ENCODE results near the gene FRAT1. TPM values are rescaled to one million over a fixed set of nuclear protein-coding genes. Genes with fewer than 3 reads are reported as not detected.

The FRAT1 gene
- total and polyA plus RNA-seq, 2 of the 13 experiments (the other 11 are each of a cell fraction or from before 2014, with no cell fraction given) = 1.7 to 2.3 TPM

DNA sequence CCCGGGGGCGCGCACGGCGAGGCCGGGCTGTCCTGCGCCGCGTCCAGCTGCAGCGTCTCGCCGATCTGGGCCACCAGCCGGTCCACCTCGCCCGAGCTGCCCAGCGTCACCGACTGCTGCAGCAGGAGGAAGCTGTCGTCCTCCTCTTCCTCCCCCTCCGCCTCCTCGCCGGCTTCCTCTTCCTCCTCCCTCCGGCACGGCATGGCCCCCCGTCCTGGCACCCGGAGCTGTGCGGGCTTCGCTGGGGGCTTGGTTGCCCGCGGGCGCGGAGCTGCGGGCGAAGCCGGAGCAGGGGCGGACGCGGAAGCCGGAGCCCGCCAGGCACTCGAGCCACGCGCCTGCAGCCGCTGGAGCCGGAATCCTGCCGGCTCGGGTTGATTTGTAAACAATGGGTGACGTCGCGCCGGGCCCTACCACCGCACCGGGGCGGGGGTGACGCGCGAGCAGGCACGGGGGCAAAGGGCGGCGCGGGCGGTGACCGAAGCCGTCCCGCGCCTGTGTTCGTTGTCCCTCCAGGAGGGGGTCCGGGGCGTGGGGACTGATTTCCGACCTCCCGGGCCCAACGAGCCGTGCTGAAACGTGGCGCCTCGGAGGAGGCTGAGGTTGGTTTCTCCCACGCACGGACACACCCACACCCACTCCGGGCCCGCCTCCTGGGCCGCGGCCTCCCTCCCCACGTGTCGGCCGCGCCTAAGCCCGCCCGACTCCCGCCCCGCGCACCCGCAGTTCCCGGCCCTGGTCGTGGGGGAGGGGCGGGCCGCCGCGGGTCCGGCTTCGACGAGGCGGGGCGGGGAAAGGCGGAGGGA lies 15.5 kb downstream of the FRAT1 start, which contains the start of gene FRAT2 (continued):
- peak; percentile 81; the same call in 1 of the 2 replicates for TF ChIP-seq ZNF709 (CRISPR knock-in tag; IDR thresholded peaks at IDR 0.05)
- TF ChIP-seq, protein P1, sequence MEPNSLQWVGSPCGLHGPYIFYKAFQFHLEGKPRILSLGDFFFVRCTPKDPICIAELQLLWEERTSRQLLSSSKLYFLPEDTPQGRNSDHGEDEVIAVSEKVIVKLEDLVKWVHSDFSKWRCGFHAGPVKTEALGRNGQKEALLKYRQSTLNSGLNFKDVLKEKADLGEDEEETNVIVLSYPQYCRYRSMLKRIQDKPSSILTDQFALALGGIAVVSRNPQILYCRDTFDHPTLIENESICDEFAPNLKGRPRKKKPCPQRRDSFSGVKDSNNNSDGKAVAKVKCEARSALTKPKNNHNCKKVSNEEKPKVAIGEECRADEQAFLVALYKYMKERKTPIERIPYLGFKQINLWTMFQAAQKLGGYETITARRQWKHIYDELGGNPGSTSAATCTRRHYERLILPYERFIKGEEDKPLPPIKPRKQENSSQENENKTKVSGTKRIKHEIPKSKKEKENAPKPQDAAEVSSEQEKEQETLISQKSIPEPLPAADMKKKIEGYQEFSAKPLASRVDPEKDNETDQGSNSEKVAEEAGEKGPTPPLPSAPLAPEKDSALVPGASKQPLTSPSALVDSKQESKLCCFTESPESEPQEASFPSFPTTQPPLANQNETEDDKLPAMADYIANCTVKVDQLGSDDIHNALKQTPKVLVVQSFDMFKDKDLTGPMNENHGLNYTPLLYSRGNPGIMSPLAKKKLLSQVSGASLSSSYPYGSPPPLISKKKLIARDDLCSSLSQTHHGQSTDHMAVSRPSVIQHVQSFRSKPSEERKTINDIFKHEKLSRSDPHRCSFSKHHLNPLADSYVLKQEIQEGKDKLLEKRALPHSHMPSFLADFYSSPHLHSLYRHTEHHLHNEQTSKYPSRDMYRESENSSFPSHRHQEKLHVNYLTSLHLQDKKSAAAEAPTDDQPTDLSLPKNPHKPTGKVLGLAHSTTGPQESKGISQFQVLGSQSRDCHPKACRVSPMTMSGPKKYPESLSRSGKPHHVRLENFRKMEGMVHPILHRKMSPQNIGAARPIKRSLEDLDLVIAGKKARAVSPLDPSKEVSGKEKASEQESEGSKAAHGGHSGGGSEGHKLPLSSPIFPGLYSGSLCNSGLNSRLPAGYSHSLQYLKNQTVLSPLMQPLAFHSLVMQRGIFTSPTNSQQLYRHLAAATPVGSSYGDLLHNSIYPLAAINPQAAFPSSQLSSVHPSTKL (CRISPR knock-in tag; IDR thresholded peaks at IDR 0.05) = peak; percentile 51; the same call in 1 of the 2 replicates
- TF ChIP-seq ZNF567 (CRISPR knock-in tag; IDR thresholded peaks at IDR 0.05; ENCODE audit: borderline replicate concordance) = peak; percentile 92; the same call in 1 of the 2 replicates
- no peak for TF ChIP-seq ZNF30 (CRISPR knock-in tag; IDR thresholded peaks at IDR 0.05)
- TF ChIP-seq ZNF569 (CRISPR knock-in tag; IDR thresholded peaks at IDR 0.05; ENCODE audit: borderline replicate concordance) = 0 out of 2 replicates have a peak, but pooled peaks have one; percentile 74
- no peak for TF ChIP-seq ADNP (CRISPR knock-in tag; IDR thresholded peaks at IDR 0.05)
- peak; percentile 60; the same call in 1 of the 2 replicates for TF ChIP-seq HIVEP1 (CRISPR knock-in tag; IDR thresholded peaks at IDR 0.05)
- TF ChIP-seq ZNF496 (CRISPR knock-in tag; IDR thresholded peaks at IDR 0.05; ENCODE audit: insufficient replicate concordance) = no peak
- TF ChIP-seq NR2F2 (IDR thresholded peaks at IDR 0.05; ENCODE audit: borderline replicate concordance, low read depth) = peak; percentile 38; the same call in 1 of the 2 replicates
- TF ChIP-seq IKZF1 (IDR thresholded peaks at IDR 0.05) = no peak
- TF ChIP-seq ARNTL (CRISPR knock-in tag; IDR thresholded peaks at IDR 0.05) = peak; percentile 96
- TF ChIP-seq TAF1 (CRISPR knock-in tag; IDR thresholded peaks at IDR 0.05) = peak; percentile 87
- TF ChIP-seq ZNF281 (CRISPR knock-in tag; IDR thresholded peaks at IDR 0.05; ENCODE audit: borderline replicate concordance) = peak; percentile 99
- TF ChIP-seq ZNF761 (CRISPR knock-in tag; conservative IDR thresholded peaks at IDR 0.05) = peak; percentile 72
- TF ChIP-seq, protein P2, sequence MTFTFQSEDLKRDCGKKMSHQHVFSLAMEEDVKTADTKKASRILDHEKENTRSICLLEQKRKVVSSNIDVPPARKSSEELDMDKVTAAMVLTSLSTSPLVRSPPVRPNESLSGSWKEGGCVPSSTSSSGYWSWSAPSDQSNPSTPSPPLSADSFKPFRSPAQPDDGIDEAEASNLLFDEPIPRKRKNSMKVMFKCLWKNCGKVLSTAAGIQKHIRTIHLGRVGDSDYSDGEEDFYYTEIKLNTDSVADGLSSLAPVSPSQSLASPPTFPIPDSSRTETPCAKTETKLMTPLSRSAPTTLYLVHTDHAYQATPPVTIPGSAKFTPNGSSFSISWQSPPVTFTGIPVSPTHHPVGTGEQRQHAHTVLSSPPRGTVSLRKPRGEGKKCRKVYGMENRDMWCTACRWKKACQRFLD (CRISPR knock-in tag; IDR thresholded peaks at IDR 0.05; ENCODE audit: borderline replicate concordance) = peak; percentile 73; the same call in 1 of the 2 replicates
- TF ChIP-seq ZNF773 (CRISPR knock-in tag; IDR thresholded peaks at IDR 0.05; ENCODE audit: borderline replicate concordance) = peak; percentile 31; the same call in 1 of the 2 replicates
- TF ChIP-seq, protein P3, sequence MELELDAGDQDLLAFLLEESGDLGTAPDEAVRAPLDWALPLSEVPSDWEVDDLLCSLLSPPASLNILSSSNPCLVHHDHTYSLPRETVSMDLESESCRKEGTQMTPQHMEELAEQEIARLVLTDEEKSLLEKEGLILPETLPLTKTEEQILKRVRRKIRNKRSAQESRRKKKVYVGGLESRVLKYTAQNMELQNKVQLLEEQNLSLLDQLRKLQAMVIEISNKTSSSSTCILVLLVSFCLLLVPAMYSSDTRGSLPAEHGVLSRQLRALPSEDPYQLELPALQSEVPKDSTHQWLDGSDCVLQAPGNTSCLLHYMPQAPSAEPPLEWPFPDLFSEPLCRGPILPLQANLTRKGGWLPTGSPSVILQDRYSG (CRISPR knock-in tag; IDR thresholded peaks at IDR 0.05) = peak; percentile 84
- TF ChIP-seq HES4 (CRISPR knock-in tag; IDR thresholded peaks at IDR 0.05; ENCODE audit: borderline replicate concordance) = peak; percentile 81
- peak; percentile 37; the same call in 1 of the 2 replicates for TF ChIP-seq NFYC (CRISPR knock-in tag; IDR thresholded peaks at IDR 0.05)
- TF ChIP-seq ZNF772 (CRISPR knock-in tag; IDR thresholded peaks at IDR 0.05) = 0 out of 2 replicates have a peak, but pooled peaks have one; percentile 32
- TF ChIP-seq TEAD3 (CRISPR knock-in tag; optimal IDR thresholded peaks at IDR 0.05; ENCODE audit: borderline replicate concordance) = peak; percentile 42

All from HepG2 (cell line).